Neural cell (in vitro differentiated cells): ENCODE results near the gene WIPF2. TPM values are rescaled to one million over a fixed set of nuclear protein-coding genes. Genes with fewer than 3 reads are reported as not detected.
"Not testable (repeated sequence)": the region's sequence is repeated elsewhere in the genome, so short reads cannot be mapped to it uniquely, and the experiment has no call there.

Experiments used
- H2AFZ ChIP-seq: fragments of 200-600, 300-800 bp; sonication (generic), shearing (Covaris generic); 2 replicates; pipeline ENCODE4 v1.6.0; 2014; ENCODE audit warnings: low read depth, mild to moderate bottlenecking, antibody characterized with exemption, low read length, moderate library complexity
- H3F3A ChIP-seq: fragments of 200-600 bp; shearing (Covaris generic); 2 replicates; pipeline ENCODE4 v1.6.1; 2016; ENCODE audit warnings: mild to moderate bottlenecking, moderate library complexity, mixed read lengths, antibody characterized with exemption, low read length; ENCODE audit not compliant: insufficient read depth, poor library complexity, severe bottlenecking
- H3K27ac ChIP-seq: fragments of 200-600, 300-800 bp; sonication (generic), shearing (Covaris generic); 2 replicates; pipeline ENCODE4 v1.5.1; 2014; ENCODE audit warnings: mild to moderate bottlenecking, low read length, moderate library complexity
- H3K27me3 ChIP-seq: fragments of 300-800, 200-600 bp; sonication (generic), shearing (Covaris generic); 2 replicates; pipeline ENCODE4 v1.6.0; 2014; ENCODE audit warnings: mild to moderate bottlenecking, low read depth, low read length, moderate library complexity; ENCODE audit not compliant: insufficient read depth
- H3K36me3 ChIP-seq: fragments of 300-800, 200-600 bp; sonication (generic), shearing (Covaris generic); 2 replicates; pipeline ENCODE4 v1.5.1; 2014; ENCODE audit warnings: mild to moderate bottlenecking, antibody characterized with exemption, low read length, moderate library complexity; ENCODE audit not compliant: insufficient read depth
- H3K4me2 ChIP-seq: fragments of 300-800, 200-600 bp; sonication (generic), shearing (Covaris generic); 2 replicates; pipeline ENCODE4 v1.6.0; 2014; ENCODE audit warnings: mild to moderate bottlenecking, low read length
- H3K4me3 ChIP-seq: fragments of 300-800, 200-600 bp; sonication (generic), shearing (Covaris generic); 2 replicates; pipeline ENCODE4 v1.5.1; 2014; ENCODE audit warnings: mild to moderate bottlenecking, low read length, moderate library complexity
- H3K79me2 ChIP-seq: fragments of 200-600 bp; shearing (Covaris generic); replicated peaks from 2 replicates; pipeline ENCODE4 v1.6.0; 2014; ENCODE audit warnings: mild to moderate bottlenecking, low read length, moderate library complexity; ENCODE audit not compliant: insufficient read depth
- H3K9ac ChIP-seq: fragments of 300-800, 200-600 bp; sonication (generic), shearing (Covaris generic); 2 replicates; pipeline ENCODE4 v1.6.1; 2016; ENCODE audit warnings: mild to moderate bottlenecking, low read length, mixed read lengths
- H3K9me2 ChIP-seq: fragments of 200-600 bp; shearing (Covaris generic); 2 replicates; pipeline ENCODE4 v1.6.1; 2016; ENCODE audit warnings: mild to moderate bottlenecking, low read length, mixed read lengths; ENCODE audit not compliant: insufficient read depth
- H3K9me3 ChIP-seq: fragments of 200-600, 300-800 bp; sonication (generic), shearing (Covaris generic); 2 replicates; pipeline ENCODE4 v1.6.1; 2016; ENCODE audit warnings: mild to moderate bottlenecking, mixed run types, low read length, moderate library complexity, mixed read lengths
- H4K20me1 ChIP-seq: fragments of 200-600 bp; shearing (Covaris generic); 2 replicates; pipeline ENCODE4 v1.6.1; 2016; ENCODE audit warnings: mild to moderate bottlenecking, mixed run types; ENCODE audit not compliant: insufficient read depth
- CTCF ChIP-seq: fragments of 450-650 bp; IDR thresholded peaks from 2 replicates; pipeline ENCODE4 v1.5.1; 2014; ENCODE audit warnings: antibody characterized with exemption, mild to moderate bottlenecking, moderate library complexity; ENCODE audit not compliant: poor library complexity, severe bottlenecking
- EP300 ChIP-seq: fragments of 450-650 bp; conservative IDR thresholded peaks from 2 replicates; pipeline ENCODE4 v1.6.1; 2014; ENCODE audit warnings: antibody characterized with exemption, mild to moderate bottlenecking, moderate library complexity; ENCODE audit not compliant: poor library complexity, severe bottlenecking
- EZH2 ChIP-seq: fragments of 200-600, 300-800 bp; shearing (Covaris generic), sonication (generic); IDR thresholded peaks from 2 replicates; pipeline ENCODE4 v1.6.1; 2014; ENCODE audit warnings: antibody characterized with exemption, low read length, borderline replicate concordance, mild to moderate bottlenecking; ENCODE audit not compliant: insufficient read depth, poor library complexity, severe bottlenecking
- MXI1 ChIP-seq: fragments of 450-650 bp; conservative IDR thresholded peaks from 2 replicates; pipeline ENCODE4 v1.6.1; 2014; ENCODE audit warnings: antibody characterized with exemption, mild to moderate bottlenecking; ENCODE audit not compliant: poor library complexity, severe bottlenecking
- POLR2AphosphoS5 ChIP-seq: IDR thresholded peaks from 2 replicates; pipeline ENCODE4 v1.6.1; 2012
- RAD21 ChIP-seq: fragments of 450-650 bp; conservative IDR thresholded peaks from 2 replicates; pipeline ENCODE4 v1.6.1; 2014; ENCODE audit warnings: antibody characterized with exemption, mild to moderate bottlenecking, moderate library complexity
- REST ChIP-seq: IDR thresholded peaks from 2 replicates; pipeline ENCODE4 v1.6.1; 2012; ENCODE audit warnings: borderline replicate concordance
- SMC3 ChIP-seq: fragments of 450-650 bp; conservative IDR thresholded peaks from 2 replicates; pipeline ENCODE4 v1.6.1; 2014; ENCODE audit warnings: antibody characterized with exemption, mild to moderate bottlenecking, moderate library complexity; ENCODE audit not compliant: poor library complexity
- TAF1 ChIP-seq: IDR thresholded peaks from 2 replicates; pipeline ENCODE4 v1.6.1; 2012; ENCODE audit warnings: low read depth
- polyA plus RNA-seq: library from polyadenylated mRNA; depleted of rRNA; stranded (reverse); fragments of >200 nt; gene quantifications from 2 replicates; pipeline ENCODE4 v1.2.3, GENCODE V29; 2014

Gene WIPF2
- polyA plus RNA-seq, 1 donor from 2014 or later: 11.5 TPM

- TF ChIP-seq EZH2 (no peak), EP300 (no peak), SMC3 (no peak), RAD21 (no peak), TAF1 (no peak), MXI1 (no peak), POLR2AphosphoS5 (no peak), REST (no peak), CTCF (no peak)
These were observed 84.8 kb downstream of the WIPF2 start for GRCh38 chr17:40303708-40304551.

GRCh38 chr17:40304552-40304863, 85.4 kb downstream of the WIPF2 start:
- not testable (repeated sequence) for H3K4me3 ChIP-seq, H3K36me3 ChIP-seq, H2AFZ ChIP-seq, H3K27ac ChIP-seq, H3K27me3 ChIP-seq, H4K20me1 ChIP-seq, H3K9me2 ChIP-seq, H3K4me2 ChIP-seq, H3K9me3 ChIP-seq, H3K9ac ChIP-seq, H3F3A ChIP-seq, H3K79me2 ChIP-seq

More at GRCh38 chr17:40303708-40304551, 84.8 kb downstream of the WIPF2 start:
- H3K79me2 ChIP-seq: no peaks in the 10 kb centered on the region
- no peaks in the 10 kb centered on the region for H3K27me3 ChIP-seq
- H4K20me1 ChIP-seq: no peaks in the 10 kb centered on the region
- no peak overlapping the region for H3K27ac ChIP-seq
- H2AFZ ChIP-seq: no peak overlapping the region
- H3K4me2 ChIP-seq: no peak overlapping the region
- no peaks in the 10 kb centered on the region for H3F3A ChIP-seq
- H3K9ac ChIP-seq: no peak overlapping the region
- H3K9me2 ChIP-seq: no peaks in the 10 kb centered on the region
- H3K4me3 ChIP-seq: no peak overlapping the region
- no peaks in the 10 kb centered on the region for H3K9me3 ChIP-seq
- H3K36me3 ChIP-seq: no peaks in the 10 kb centered on the region

DNA sequence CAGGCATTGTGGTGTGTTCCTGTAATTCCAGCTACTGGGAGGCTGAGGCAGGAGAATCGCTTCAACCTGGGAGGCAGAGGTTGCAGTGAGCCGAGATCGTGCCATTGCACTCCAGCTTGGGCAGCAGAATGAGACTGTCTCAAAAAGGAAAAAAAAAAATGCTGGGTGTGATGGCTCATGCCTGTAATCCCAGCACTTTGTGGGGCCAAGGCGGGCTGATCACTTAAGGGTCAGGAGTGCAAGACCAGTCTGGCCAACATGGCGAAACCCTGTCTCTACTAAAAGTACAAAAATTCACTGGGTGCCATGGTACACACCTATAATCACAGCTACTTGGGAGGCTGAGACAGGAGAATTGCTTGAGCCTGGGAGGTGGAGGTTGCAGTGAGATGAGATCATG, 85.8 kb downstream of the WIPF2 start:
- not testable (repeated sequence) for H3K4me3 ChIP-seq, H4K20me1 ChIP-seq, H3K9me2 ChIP-seq, H3K27me3 ChIP-seq, H3K36me3 ChIP-seq, H3K9me3 ChIP-seq, H3F3A ChIP-seq, H3K27ac ChIP-seq, H3K79me2 ChIP-seq, H2AFZ ChIP-seq, H3K4me2 ChIP-seq, H3K9ac ChIP-seq
